Colon (tissue), 2 donors: ENCODE measurements around the gene PACSIN2.
"Not testable (repeated sequence)": the region's sequence is repeated elsewhere in the genome, so short reads cannot be mapped to it uniquely, and the experiment has no call there.

Experiments
- FAIRE-seq: peaks from 2 replicates; lab custom pipeline; 2012; peaks lifted over from hg19 to GRCh38; lab: Jason Lieb, UNC
- donor health status: control.
- donor health status: control.

Gene PACSIN2, protein sequence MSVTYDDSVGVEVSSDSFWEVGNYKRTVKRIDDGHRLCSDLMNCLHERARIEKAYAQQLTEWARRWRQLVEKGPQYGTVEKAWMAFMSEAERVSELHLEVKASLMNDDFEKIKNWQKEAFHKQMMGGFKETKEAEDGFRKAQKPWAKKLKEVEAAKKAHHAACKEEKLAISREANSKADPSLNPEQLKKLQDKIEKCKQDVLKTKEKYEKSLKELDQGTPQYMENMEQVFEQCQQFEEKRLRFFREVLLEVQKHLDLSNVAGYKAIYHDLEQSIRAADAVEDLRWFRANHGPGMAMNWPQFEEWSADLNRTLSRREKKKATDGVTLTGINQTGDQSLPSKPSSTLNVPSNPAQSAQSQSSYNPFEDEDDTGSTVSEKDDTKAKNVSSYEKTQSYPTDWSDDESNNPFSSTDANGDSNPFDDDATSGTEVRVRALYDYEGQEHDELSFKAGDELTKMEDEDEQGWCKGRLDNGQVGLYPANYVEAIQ

DNA sequence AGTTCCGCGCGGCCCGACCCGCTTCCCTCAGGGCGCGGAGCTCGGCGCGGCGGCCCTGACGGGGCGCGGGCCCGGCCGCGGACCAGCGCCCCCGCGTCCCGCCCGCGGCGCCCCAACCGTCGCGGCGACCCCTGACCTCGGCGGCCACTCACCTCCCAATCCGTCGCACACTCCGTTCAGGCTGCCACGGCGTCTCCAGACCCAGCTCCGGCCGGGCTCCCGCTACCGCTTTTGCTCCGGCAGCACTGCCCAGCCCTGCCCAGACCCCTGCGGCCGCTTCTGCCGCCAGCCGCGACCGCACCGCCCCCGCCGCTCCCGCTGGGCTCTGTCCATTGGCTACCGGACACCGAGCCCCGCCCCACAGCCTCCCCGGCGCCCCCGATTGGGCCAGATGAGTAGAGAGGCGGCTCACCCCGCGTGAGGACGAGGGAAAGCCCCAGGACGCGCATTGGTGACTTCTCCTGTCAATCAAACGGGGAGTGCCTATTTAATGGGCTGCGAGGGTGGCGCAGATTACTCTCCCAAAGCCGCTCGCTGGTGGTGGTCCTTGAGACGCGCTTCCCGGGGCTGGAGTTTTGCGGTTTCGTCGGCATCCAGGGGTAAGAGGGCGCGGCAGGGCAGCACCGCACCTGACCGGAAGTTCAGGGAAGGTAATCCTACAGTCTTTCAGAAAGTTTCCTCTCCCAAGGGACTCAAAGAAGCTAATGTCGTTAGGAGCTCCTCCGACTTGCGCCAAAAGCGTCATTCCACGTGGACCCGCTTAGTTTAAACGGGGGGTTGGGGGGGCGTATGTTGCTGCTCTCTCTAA is at the start of gene PACSIN2:
PACSIN2 (minus strand) TSS at position 281 of the 808 bp plus-strand sequence. CDS start 103,069 bp downstream, outside the sequence.
- FAIRE-seq, result no peak

DNA sequence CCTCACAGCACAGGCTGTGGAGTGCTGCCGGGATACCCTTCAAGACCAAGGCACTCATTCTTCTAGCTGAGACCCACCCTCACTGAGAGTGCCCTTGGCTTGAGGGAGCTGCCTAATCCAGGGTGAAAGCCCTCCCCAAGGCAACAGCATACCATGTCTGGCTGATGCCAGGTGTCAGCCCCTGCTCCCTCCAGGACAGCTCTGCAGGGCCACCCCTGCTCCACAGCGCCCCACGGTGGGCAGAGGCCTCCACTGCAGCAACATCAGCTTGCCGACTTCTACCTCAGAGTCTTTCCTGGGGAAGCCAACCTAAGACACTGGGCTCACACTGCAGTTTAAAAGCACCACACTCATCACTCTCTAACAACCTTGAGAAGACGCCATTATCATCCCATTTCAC is 45.2 kb upstream of the PACSIN2 start:
- no peak for FAIRE-seq

DNA sequence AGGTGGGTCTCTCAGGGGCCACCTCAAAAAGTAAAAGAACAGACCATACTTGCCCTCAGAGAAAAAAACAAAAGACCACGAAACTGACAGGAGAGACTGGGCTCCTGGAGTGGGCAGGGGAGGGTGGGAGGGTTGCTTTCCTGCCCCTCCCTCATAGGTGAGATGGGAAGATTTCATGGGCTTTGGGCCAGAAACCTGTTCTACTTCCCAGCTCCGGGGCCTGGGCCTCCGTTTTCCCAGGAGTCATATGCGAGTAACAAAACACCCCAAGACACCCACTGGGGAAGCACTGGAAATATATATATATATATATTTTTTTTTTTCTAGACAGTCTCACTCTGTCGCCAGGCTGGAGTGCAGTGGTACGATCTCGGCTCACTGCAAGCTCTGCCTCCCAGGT is 42.7 kb upstream of the PACSIN2 start:
- FAIRE-seq, result no peak

DNA sequence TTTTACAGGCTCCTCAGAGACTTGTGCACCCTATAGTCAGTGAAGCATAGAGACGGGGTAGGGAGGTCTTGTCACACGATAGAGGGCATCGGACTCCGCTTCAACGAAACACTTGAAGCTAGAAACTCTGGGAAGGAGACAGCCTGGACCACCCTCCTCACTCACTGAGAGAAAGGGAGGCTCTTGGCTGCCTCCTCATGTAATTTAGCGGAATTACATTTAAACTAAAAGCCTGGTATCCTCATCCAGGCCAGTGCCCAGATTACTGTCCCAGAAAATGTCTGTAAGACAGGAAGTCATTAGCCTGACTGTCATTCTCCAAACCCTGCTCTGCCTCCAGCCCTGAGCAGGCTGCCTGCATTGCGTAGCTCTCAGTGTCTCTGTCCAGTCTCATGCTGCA is 38.2 kb upstream of the PACSIN2 start:
- FAIRE-seq, result no peak

DNA sequence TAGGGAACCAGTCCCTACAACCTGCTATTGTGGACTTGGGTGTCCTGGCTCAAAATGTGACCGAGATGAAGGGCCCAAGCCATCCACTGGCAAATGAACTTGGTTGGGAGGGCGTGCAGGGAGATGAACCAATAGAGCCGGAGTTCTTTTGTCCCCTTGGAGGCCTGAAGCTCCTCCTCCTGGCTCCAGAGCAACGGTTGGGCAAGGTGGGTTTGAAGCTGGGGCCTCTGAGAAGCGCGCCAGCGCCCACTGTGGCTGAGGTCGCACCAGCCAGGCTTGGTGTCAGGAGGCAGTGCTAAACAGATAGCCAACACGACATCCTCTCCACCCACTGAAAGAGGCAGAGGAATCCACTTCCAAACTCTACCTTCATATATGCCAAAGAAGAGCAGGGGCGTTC is 36.0 kb upstream of the PACSIN2 start:
- no peak for FAIRE-seq

DNA sequence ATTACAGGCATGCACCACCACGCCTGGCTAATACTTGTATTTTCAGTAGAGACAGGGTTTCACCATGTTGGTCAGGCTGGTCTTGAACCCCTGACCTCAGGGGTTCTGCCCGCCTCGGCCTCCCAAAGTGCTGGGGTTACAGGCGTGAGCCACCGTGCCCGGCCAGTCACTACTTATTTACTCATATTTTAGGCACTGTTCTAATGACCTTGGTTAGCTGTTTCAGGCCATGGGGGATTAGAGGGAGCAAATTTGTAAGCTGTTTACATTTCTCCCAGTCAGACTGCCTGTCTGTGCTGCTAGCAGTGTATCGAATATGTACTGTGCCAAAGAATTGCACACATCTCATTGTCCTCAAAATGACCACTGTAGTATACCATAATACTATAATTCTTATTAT is 32.7 kb upstream of the PACSIN2 start:
- no peak for FAIRE-seq

DNA sequence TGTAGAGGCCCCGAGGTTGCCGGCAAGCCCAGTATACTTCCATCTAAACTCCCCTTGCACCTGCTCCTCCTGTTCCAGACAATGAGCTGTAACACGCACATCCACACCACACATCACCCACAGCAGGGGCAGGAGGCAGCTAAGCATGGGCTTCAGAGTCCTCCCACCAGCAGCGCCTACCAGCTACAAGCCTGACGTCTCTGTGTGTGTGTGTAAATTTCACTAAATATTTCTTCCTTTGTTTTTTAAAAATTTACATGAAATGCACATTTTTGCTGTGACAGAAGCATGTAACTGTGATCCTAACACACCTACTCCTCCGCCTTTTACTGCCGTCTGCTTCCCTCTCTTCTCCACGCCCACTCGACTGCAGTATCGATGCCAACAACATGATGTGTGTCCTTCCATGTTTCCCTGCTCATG is 29.4 kb upstream of the PACSIN2 start:
- FAIRE-seq, result no peak

DNA sequence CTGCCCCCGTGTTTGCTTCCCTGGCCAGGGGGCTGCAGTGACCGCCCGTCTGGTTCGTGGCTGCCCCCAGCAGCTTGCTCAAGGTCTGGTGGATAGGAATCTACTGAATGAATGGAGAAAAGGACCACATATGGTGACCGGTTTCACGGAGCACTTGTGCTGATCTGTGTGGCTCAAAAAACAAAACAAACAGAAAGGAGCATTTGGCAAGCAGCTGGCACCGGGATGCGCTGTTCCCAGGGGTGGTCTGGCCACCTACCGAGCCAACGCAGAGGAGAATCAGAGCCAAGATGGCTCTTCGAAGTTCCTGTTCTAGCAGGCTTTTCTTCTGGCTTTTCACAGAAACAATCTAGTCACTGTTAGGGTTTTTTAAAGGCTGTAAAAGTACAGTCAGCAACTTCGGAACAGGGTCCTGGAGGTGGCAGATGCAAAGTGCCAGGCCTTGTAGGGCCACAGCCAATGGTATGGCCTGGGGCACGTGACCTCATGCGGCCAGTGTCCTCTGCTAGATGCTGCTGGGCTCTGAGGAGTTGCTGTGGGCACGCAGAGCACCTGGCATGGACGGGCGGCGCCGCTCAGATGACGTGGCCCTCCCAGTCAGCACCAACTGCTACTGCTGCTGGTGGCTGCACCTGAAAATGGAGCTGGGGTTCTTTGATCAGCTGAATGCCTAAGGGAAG is 27.3 kb upstream of the PACSIN2 start:
- no peak for FAIRE-seq

DNA sequence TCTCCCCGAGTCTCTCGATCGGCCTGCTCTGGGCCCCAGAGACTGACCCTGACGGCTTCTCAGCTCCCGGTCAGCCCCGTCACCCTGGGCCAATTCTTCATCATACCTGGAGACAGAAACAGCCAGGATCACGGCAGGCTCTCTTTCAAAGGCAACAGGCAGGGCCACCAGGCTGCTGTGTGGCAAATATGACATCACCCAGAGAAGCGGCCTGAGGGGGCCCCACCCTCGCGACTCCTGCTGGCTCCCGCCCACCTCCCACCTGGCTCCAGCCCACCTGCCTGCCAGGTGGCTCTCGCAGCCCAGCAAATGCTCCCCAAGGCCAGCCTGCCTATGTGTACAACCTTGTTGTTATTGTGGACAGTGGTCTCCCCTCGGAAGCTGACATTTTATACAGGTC is 24.9 kb upstream of the PACSIN2 start:
- FAIRE-seq, result no peak

DNA sequence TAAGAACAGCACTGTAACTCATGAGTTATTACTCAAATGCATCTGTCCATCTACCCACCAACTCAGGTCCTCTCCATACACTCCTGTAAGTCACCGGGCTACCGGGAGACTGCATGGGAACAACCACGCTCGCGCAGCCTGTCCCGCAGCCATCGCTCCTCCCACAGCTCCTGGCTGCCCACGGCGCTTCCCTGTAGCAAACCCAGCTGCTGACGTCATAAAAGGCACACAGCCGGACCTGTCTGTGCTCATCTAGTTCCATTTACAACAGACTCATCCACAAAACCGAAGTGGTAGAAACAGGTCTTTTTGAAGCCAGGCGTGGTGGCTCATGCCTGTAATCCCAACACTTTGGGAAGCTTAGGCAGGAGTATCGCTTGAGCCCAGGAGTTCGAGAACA is 23.4 kb upstream of the PACSIN2 start:
- FAIRE-seq, result no peak

DNA sequence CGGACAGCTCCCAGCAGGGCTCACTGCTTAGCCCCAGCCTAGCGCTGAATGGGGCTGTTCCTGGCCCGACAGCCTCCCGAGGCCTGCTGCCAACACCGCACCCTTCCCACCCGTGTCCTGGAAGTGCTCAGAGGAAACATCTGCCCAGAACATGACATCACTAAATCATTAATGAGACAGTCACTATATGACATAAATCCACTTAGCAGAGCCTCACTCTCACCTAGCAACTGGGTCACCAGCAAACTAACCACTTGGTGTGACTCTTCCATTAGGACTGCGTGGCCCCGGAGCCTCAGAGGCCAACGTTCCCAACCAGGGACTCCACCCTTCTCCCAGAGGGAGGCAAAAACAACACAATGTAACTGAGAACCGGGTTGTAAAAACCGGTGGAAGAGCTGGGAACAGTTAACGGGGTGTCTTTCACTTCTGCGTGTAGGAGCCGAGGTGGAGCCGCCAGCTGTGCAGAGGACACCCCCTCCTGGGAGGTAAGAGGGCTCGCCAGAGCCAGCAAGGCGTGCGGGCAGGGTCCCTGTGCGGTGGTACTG is 21.4 kb upstream of the PACSIN2 start:
- FAIRE-seq, result no peak

DNA sequence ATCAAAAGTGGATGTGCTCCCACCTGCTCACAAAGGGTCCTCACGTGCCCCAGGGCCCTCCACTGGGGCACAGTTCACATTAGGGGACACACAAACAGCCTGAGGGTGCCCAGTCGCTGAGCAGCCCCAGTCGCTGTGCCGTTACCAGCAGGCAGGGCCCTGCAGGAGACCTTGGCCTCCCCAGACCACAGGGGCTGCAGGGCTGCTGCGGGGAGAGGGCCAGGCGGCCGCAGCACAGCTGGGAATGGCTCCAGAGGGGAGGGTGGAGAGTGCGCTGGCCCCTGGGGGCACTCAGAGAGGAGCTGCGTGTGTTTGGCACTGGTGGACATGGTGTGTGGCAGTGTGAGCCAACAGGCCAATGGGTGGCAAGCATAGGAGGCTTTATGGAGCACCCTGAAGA is 20.3 kb upstream of the PACSIN2 start:
- no peak for FAIRE-seq

DNA sequence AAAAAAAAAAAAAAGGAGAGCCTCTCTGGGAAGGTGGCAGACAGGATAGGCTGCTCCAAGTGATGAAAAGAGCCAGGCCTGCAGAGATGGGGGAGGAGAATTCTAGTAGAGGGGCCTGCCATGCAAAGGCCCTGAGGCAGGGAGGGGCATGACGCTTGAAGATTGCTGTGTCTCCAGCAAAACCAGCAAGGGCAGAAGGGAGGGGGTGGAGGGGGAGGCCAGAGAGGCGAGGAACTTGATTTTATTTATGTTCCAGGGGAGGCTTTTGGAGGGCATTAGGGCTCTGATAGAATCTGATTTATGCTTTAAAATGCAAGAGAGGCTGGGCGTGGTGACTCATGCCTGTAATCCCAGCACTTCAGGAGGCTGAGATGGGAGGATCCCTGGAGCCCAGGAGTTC is 16.7 kb upstream of the PACSIN2 start:
- no peak for FAIRE-seq

DNA sequence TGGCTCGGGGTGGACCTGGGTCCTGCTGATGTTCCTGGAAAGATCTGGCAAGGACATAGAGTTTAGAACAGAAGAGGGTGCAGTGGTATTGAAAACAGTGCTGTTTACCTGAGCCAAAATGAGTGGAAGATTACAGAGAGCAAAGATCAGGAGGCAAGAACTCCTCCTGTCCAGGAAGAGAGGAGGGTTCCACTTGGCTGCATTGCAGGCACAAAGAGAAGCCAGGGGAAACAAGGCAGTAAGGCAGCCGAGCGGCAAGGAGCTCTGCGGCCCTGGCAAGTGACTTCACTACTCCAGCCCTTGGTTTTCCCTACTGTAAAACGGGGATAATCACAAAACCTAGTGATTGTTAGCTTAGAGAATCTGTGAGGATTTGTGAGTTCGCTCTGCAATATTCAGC is 3.7 kb upstream of the PACSIN2 start:
- FAIRE-seq, result no peak

DNA sequence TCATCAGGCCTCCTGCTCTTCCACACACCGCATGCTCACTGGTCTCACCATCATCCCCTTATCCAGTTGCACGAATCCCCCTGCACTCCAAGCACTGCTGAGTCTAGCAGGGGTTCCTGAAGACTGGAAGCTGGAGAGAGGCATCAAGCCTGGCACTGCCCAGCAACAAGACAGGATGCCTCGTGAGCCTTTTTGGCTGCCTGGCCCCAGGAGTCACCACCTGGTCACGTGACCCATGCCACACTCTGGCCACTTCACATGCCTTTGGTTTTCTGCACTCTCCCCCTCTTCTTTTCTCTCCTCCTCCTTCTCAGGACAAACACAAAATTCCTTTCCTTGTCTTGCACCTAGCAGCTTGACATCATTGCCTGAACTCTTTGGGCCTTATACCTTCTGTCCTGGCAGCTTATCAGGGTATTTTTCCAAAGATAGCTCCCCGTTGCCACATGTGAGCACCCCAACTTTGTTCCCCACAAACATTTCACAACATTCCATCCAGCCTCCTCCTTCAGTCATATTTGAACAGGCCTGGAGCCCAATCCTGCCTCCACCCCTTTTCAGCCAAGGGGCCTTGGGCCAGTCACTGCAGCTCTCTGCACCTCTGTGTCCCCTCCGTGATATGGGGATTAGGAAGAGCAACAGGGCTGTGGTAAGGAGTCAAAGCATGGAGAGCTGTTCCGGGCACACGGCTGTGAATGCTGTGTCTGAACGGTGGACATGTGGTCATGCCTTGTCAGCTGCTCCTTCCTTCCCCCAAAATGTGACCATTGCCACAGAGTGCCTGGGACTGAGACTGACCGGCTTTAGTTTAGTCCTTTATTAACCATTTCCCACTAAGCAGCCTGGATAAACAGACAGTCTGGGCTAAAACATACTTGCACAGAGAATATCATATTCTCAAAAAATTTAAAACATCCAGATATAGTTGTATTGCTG is 2.8 kb upstream of the PACSIN2 start:
- FAIRE-seq, result no peak

DNA sequence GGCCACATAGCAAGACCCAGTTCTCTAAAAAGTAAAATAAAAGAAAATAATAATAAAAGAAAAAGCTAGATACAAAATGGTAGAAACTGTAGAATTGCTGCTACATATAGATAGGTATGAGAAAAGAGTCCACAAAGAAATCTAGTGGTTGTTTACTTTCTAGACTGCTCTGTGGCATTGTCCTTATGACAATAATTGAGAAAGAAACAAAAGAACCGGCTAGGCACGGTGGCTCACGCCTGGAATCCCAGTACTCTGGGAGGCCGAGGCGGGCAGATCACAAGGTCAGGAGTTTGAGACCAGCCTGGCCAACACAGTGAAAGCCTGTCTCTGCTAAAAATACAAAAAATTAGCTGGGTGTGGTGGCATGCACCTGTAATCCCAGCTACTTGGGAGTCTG is 1.2 kb upstream of the PACSIN2 start:
- FAIRE-seq, result not testable (repeated sequence)

DNA sequence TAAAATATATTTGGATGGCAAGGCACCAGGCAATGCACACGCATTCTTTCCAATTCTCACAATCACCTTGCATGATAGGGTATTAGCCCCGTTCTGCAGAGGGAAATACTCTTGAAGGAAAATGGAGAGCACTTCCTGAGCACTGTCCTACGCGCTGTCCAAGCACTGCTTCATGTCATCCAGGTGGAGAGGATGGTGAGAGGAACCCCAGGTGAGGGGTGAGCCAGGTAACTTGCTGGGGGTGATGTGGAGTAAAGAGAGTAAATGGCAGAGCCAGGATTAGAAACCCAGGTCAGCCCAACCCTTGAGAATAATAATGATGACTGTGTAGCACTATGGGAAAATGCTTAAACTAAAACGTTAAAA is 711 bp upstream of the PACSIN2 start:
- FAIRE-seq, result no peak

DNA sequence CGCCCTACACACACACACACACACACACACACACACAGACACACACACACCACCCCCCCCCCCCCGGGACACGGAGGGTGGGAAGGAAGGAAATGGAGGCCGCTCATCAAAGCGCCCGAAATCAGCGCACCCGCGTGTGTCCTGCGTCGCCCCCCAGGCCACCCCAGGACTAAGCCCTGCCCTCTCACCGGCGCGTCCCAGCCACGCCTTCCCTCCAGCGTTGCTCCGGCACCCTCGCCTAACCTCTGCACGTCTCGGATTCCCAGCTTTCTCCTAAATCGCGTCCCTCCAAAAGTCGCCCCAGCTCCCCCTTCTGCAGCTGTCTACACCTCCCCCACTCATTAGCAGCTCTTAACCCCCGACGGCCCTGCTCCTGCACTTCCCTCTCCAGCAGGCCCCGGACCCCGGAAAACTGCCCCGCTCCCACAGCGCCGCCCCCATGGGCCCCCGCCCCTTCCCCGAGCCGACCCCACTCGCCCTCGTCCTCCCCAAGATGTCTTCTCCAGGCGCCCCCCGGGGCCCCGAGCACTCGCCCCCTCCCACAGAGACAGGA is 557 bp downstream of the PACSIN2 start:
- no peak for FAIRE-seq

DNA sequence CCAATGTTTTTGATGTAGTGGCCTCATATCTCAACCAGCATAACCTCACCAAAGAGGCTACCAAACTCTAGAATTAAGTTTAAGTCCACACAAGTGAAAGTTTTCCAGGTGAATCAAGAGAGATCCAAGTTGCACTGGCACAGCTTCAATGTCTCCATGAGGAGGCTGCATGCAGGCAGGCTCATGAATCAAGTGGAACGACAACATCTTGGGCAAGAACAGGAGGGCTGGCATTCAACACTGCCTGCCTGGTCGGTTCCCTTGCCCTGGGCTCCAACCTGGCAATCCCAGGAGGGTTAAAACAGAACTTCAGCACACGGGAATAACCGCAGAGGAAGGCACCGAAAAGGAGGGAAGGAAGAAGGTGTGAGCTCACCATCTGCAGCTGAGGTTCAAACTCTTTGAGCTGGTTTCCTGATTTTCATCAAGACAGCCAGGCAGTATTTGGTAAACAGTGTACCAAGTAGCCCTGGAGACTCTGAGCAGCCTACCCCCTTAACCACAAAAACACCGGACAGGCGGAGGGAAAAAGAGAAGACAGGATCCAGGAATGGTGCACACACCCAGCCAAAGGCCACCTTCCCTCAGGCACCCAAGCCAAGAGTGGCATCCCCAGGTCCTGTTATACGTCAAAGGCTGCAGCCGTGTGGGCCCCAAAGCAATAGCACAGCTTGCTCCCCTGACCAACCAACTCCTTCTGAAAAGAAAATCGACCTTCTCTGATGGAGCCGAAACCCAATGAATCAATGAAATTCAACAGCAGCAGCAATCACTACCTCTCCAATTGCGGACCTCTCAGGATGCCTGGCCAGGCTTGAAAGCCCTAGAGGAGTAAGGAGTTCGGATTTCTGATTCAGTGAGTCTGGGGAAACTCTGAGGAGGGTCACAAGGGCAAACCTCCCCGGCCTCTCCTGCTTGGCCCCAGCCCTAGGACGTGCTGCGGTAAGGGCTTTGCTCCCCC is 1.3 kb downstream of the PACSIN2 start:
- no peak for FAIRE-seq

DNA sequence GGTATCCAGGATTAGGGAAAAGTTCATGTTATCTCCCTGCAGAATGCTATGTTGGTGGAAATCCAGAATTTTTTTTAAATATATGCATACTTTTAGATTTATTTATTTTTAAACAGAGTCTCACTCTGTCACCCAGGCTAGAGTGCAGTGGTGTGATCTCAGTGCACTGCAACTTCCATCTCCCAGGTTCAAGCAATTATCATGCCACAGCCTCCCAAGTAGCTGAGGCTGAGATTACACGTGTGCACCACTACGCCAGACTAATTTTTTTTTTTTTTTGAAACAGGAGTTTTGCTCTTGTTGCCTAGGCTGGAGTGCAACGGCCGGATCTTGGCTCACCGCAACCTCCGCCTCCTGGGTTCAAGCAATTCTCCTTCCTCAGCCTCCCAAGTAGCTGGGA is 2.6 kb downstream of the PACSIN2 start:
- FAIRE-seq, result no peak
